ENCODE data around the gene SERPIND1. TPM values are rescaled to one million over a fixed set of nuclear protein-coding genes. Genes with fewer than 3 reads are reported as not detected.
A peak's percentile ranks its signal among the peaks of the same experiment; 100 is the strongest.

SERPIND1 gene
- total RNA-seq, 1 experiment from 2014 or later, result 0.19 TPM

- Histone ChIP-seq H3K4me1 (ENCODE audit: insufficient read depth, low read length, poor library complexity, severe bottlenecking) (no peaks in the 10 kb centered on the region), H3K4me3 (ENCODE audit: low read depth, low read length, poor library complexity, severe bottlenecking) (no peak overlapping the region), H3K9me3 (ENCODE audit: low read depth, low read length, poor library complexity, severe bottlenecking) (no peaks in the 10 kb centered on the region), H3K27me3 (replicated peaks; ENCODE audit: insufficient read depth, low read depth, low read length, poor library complexity) (no peaks in the 10 kb centered on the region), H3K27ac (ENCODE audit: low read depth, low read length, poor library complexity, severe bottlenecking) (no peak overlapping the region), H3K36me3 (ENCODE audit: insufficient read depth, low read length, poor library complexity, severe bottlenecking) (no peaks in the 10 kb centered on the region)
- TF ChIP-seq EZH2 (IDR thresholded peaks at IDR 0.05; ENCODE audit: borderline replicate concordance, low read depth, low read length, poor library complexity, severe bottlenecking) (no peak), CTCF (conservative IDR thresholded peaks at IDR 0.05; ENCODE audit: low read depth, low read length) (peak; percentile 36; the same call in 1 of the 2 replicates)
- no TSS peak for BruUV-seq (replicated peaks)
- intact Hi-C loops (cut with micrococcal nuclease; ENCODE audit: unreplicated experiment), result no loop called here
- DNase-seq (ENCODE audit: low spot score), result peak; percentile 23
- ChIA-PET CTCF (no interaction called here), POLR2A (ENCODE audit: low non-redundant PET) (no interaction called here)
Observed at GRCh38 chr22:20758688-20759087, 15.2 kb upstream of the SERPIND1 start.

GRCh38 chr22:20760084-20760483 is 13.8 kb upstream of the SERPIND1 start:
- H3K27ac ChIP-seq (ENCODE audit: low read depth, low read length, poor library complexity, severe bottlenecking), result no peak overlapping the region
- H3K4me1 ChIP-seq (ENCODE audit: insufficient read depth, low read length, poor library complexity, severe bottlenecking), result no peaks in the 10 kb centered on the region
- H3K9me3 ChIP-seq (ENCODE audit: low read depth, low read length, poor library complexity, severe bottlenecking), result no peaks in the 10 kb centered on the region
- BruUV-seq (replicated peaks), result no TSS peak
- H3K36me3 ChIP-seq (ENCODE audit: insufficient read depth, low read length, poor library complexity, severe bottlenecking), result peaks cover 10% of the 10 kb centered on the region
- ChIA-PET POLR2A (ENCODE audit: low non-redundant PET) (no interaction called here), CTCF (no interaction called here)
- DNase-seq (ENCODE audit: low spot score), result no peak
- no peak overlapping the region for H3K4me3 ChIP-seq (ENCODE audit: low read depth, low read length, poor library complexity, severe bottlenecking)
- no peaks in the 10 kb centered on the region for H3K27me3 ChIP-seq (replicated peaks; ENCODE audit: insufficient read depth, low read depth, low read length, poor library complexity)
- intact Hi-C loops (cut with micrococcal nuclease; ENCODE audit: unreplicated experiment), result no loop called here
- TF ChIP-seq EZH2 (IDR thresholded peaks at IDR 0.05; ENCODE audit: borderline replicate concordance, low read depth, low read length, poor library complexity, severe bottlenecking) (no peak), CTCF (conservative IDR thresholded peaks at IDR 0.05; ENCODE audit: low read depth, low read length) (no peak)

GRCh38 chr22:20761536-20761935 is 12.4 kb upstream of the SERPIND1 start:
- no TSS peak for BruUV-seq (replicated peaks)
- ChIA-PET POLR2A (ENCODE audit: low non-redundant PET) (interaction anchor here (0.7 kb wide), 1 partner anchor 110 kb away, joined by 3 read pairs; no protein-coding TSS in a partner anchor), CTCF (no interaction called here)
- peaks cover 10% of the 10 kb centered on the region for H3K36me3 ChIP-seq (ENCODE audit: insufficient read depth, low read length, poor library complexity, severe bottlenecking)
- no peaks in the 10 kb centered on the region for H3K27me3 ChIP-seq (replicated peaks; ENCODE audit: insufficient read depth, low read depth, low read length, poor library complexity)
- TF ChIP-seq CTCF (conservative IDR thresholded peaks at IDR 0.05; ENCODE audit: low read depth, low read length), result no peak
- TF ChIP-seq EZH2 (IDR thresholded peaks at IDR 0.05; ENCODE audit: borderline replicate concordance, low read depth, low read length, poor library complexity, severe bottlenecking), result no peak
- no peaks in the 10 kb centered on the region for H3K9me3 ChIP-seq (ENCODE audit: low read depth, low read length, poor library complexity, severe bottlenecking)
- no peak overlapping the region for H3K27ac ChIP-seq (ENCODE audit: low read depth, low read length, poor library complexity, severe bottlenecking)
- intact Hi-C loops (cut with micrococcal nuclease; ENCODE audit: unreplicated experiment), result no loop called here
- H3K4me1 ChIP-seq (ENCODE audit: insufficient read depth, low read length, poor library complexity, severe bottlenecking), result no peaks in the 10 kb centered on the region
- no peak for DNase-seq (ENCODE audit: low spot score)
- H3K4me3 ChIP-seq (ENCODE audit: low read depth, low read length, poor library complexity, severe bottlenecking), result no peak overlapping the region
